GM12874 (cell line): ENCODE measurements around the gene R3HDM1.
A peak's percentile ranks its signal among the peaks of the same experiment; 100 is the strongest.

Source experiments
- TF ChIP-seq, protein P1 (sequence below): IDR thresholded peaks from 2 replicates; pipeline ENCODE4 v1.5.1; 2011; ENCODE audit warnings: low read depth, mild to moderate bottlenecking, control low read depth, low read length, moderate library complexity; ENCODE audit not compliant: insufficient read depth

Gene R3HDM1

DNA sequence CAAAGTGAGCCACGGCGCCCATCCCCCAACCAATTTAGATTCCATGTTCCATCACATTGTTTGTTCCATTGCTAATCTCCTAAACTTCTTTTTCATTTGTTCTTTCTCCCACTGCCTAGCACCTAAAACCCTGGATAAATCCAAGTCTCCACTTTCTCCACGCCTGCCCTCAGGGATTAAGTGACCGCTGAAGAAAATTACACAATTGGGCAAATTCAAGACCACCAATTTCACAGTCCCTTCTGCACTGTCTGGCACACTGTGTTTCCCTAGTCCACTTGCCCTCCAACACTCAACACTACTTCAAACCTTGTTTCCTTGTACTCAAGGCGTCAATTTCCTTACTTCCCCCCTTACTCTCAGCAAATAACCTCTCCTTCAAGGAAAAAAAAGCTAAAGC lies 205.3 kb downstream of the R3HDM1 start:
- TF ChIP-seq, protein P1, sequence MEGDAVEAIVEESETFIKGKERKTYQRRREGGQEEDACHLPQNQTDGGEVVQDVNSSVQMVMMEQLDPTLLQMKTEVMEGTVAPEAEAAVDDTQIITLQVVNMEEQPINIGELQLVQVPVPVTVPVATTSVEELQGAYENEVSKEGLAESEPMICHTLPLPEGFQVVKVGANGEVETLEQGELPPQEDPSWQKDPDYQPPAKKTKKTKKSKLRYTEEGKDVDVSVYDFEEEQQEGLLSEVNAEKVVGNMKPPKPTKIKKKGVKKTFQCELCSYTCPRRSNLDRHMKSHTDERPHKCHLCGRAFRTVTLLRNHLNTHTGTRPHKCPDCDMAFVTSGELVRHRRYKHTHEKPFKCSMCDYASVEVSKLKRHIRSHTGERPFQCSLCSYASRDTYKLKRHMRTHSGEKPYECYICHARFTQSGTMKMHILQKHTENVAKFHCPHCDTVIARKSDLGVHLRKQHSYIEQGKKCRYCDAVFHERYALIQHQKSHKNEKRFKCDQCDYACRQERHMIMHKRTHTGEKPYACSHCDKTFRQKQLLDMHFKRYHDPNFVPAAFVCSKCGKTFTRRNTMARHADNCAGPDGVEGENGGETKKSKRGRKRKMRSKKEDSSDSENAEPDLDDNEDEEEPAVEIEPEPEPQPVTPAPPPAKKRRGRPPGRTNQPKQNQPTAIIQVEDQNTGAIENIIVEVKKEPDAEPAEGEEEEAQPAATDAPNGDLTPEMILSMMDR, result no peak

DNA sequence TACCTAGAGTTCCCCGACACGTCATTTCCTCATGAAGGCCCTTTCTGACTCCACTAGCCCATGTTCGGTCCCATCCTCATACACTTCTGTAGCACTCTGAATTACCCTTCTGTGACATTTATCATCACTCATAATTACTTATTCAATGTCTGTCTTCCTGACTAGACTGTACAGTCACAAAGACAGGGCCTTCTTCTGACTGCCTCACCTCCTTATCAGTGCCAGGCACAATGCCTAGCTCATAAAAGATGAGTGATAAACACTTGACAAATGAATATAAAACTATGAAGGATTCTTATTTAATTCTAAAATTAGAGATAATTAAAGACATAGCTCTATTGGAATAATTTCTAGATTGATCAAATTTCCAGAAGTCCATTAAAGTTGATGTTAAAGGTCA lies 208.9 kb downstream of the R3HDM1 start:
- TF ChIP-seq, protein P1, result no peak

DNA sequence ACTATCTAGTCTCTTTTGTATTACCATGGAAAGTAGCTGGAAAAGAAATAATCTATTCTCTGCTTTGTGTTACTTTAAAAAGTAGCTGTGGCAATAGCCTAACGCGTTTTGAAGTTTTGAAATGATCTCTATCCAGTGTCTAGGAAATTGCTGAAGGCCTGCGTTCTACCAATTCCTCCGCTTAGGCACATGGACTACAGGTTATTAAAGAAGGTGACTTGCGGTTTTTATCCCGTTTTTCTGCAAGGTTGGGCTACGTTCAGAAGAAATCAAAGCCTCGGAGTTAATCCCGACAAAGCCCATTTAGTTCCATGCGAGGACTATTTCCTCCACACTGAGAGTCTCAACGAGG lies 209.7 kb downstream of the R3HDM1 start:
- TF ChIP-seq, protein P1, result no peak

DNA sequence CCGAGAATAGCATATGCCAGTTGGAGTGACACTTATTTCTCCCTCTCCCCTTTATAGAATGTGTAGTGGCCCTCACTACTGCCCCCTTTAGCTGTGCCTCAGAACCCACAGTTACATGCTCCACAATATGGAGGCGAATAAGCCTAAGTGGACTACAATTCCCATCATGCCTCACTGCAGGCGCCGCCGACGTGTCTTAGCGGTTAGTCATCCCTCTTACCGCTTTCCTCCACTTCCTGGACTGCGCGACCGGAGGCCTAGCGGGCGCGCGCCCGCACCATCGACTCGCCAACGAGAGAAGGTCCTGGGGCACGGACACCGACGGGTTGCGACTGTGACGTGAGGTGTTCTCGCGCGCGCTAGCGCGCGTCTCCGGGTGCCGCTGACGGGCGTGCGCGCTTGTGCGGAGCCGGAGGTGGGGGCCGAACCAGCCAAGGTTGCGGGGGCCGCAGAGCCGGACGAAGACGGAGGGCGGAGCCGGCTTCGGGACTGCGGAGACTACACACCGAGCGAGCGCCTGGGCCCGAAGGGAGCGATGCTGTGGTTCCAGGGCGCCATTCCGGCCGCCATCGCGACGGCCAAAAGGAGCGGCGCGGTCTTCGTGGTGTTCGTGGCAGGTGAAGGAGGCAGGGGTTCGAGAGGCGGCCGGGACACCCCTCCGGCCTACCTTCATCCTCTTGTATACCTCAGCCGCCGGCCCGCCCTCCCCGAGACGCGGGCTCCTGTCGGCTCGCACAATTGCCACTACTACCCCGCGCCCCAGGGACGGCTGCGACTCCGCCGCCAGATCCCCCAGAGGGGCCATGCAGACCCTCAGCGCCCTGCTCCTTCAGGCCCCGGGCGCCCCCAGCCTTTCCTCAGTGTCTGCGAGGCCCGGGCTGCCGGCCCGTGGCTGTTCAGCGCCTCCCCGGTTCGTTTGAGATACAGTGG lies 210.4 kb downstream of the R3HDM1 start, which contains the start of gene UBXN4:
Gene UBXN4, plus strand, starts transcription at position 461 of the 930 bp plus-strand sequence. Its CDS starts 75 bp downstream, at position 536.
- TF ChIP-seq, protein P1, result peak; percentile 56

DNA sequence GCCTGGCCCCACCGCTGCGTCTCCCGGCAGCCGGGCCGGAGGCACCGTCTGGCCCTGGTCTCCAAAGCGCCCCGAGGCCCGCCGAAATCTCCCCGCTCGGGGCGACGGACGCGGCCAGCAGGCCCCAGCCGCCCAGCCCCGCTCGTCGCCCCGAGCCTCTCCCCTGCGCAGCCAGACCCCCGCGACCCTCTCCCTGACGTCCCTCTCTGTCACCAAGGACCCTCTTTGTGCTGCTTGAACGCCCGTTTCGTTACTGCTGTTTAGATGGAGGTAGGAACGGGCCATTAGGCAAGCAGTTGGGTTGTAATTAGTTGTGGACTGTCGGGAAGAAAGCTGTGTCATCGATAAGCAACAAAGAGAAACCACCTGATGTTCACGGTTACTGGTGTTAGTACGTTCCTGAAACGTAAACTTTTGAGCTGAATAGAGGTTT lies 211.1 kb downstream of the R3HDM1 start:
- TF ChIP-seq, protein P1, result no peak

DNA sequence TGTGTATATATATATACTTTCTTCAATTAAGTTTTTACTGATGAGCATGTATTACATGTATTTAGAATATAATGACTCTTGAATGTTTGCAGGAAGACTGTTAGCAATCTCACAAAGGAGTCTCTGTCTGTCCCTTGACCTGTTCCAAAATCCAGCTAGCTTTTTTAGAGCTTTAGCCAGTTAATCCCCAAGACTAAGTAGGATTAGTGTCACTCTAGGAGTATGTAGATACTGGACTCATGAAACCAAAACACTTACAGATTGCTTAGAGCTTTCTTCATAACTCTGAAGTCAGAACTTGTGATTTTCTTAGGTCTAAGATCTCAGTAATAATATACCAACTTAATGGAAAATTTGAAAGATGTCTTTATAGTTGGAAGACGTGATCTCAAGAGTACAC lies 212.6 kb downstream of the R3HDM1 start:
- TF ChIP-seq, protein P1, result no peak

DNA sequence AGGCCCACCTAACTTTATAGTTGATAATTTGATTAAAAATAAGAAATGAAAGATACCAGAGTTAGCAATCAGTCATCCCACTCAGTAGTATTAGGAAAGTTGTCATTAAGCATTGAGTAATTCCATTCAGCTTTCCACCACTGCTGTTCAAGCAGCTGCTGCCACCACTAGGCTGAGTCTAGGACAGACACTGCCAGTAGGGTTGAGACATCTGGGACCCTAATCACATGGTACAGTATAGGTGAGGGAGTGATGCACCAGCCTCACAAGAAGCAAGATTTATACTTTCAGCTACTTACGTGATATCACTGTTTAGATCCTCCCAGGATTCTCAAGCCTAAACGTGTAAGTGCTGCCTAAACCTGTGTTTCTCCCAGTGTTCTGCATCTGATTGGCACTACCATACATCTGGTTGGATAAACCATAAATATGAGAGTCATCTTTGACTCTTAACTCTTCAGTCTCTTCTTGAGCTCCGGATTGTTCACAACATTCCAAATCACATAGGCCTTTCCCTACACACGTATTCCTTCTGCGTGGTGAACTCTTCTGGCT lies 213.6 kb downstream of the R3HDM1 start:
- TF ChIP-seq, protein P1, result no peak
